A673 (cell line): Measurements from ENCODE around the gene LCA5L.

Experiments
- EZH2 ChIP-seq: fragments of 200-600 bp; sonication (generic); IDR thresholded peaks from 2 replicates; pipeline ENCODE4 v1.6.1; 2017; ENCODE audit warnings: borderline replicate concordance, low read depth, mild to moderate bottlenecking, mixed read lengths, antibody characterized with exemption, low read length; ENCODE audit not compliant: poor library complexity, severe bottlenecking
- TF ChIP-seq, protein P1 (sequence below): fragments of 300-800, 200-600 bp; sonication (generic); conservative IDR thresholded peaks from 2 replicates; pipeline ENCODE4 v1.5.1; 2017; ENCODE audit warnings: low read depth, mild to moderate bottlenecking, antibody characterized with exemption, low read length, moderate library complexity, mixed read lengths

- TF ChIP-seq, protein P1, sequence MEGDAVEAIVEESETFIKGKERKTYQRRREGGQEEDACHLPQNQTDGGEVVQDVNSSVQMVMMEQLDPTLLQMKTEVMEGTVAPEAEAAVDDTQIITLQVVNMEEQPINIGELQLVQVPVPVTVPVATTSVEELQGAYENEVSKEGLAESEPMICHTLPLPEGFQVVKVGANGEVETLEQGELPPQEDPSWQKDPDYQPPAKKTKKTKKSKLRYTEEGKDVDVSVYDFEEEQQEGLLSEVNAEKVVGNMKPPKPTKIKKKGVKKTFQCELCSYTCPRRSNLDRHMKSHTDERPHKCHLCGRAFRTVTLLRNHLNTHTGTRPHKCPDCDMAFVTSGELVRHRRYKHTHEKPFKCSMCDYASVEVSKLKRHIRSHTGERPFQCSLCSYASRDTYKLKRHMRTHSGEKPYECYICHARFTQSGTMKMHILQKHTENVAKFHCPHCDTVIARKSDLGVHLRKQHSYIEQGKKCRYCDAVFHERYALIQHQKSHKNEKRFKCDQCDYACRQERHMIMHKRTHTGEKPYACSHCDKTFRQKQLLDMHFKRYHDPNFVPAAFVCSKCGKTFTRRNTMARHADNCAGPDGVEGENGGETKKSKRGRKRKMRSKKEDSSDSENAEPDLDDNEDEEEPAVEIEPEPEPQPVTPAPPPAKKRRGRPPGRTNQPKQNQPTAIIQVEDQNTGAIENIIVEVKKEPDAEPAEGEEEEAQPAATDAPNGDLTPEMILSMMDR: no peak
- TF ChIP-seq EZH2: no peak
Observed at GRCh38 chr21:39451332-39452206, 6.0 kb upstream of the LCA5L start, which contains the start of gene SH3BGR.
